ENCODE measurements around the gene FAM204A.

FAM204A gene

GRCh38 chr10:118341791-118342637 is at the start of gene FAM204A:
Gene FAM204A (minus strand): TSS chr10:118342324. CDS start chr10:118336415, 5,909 bp downstream.
- DNase-seq (ENCODE audit: low read depth in 2 of 2), result peak; percentile 87

- DNase-seq (ENCODE audit: low read depth in 2 of 2), result no peak
These were observed 41.6 kb upstream of the FAM204A start for GRCh38 chr10:118383699-118384098.

GRCh38 chr10:118383063-118383689 is 41.1 kb upstream of the FAM204A start:
- DNase-seq (ENCODE audit: low read depth in 2 of 2), result no peak

GRCh38 chr10:118374404-118374803 is 32.3 kb upstream of the FAM204A start:
- DNase-seq (ENCODE audit: low read depth in 2 of 2), result no peak

GRCh38 chr10:118373786-118374185 is 31.7 kb upstream of the FAM204A start:
- DNase-seq (ENCODE audit: low read depth in 2 of 2), result no peak

GRCh38 chr10:118370499-118370898 is 28.4 kb upstream of the FAM204A start:
- DNase-seq (ENCODE audit: low read depth in 2 of 2), result no peak

- DNase-seq (ENCODE audit: low read depth in 2 of 2), result no peak
These were observed 27.6 kb upstream of the FAM204A start for GRCh38 chr10:118369641-118370205.

GRCh38 chr10:118365702-118366101 is 23.6 kb upstream of the FAM204A start:
- no peak for DNase-seq (ENCODE audit: low read depth in 2 of 2)

- no peak for DNase-seq (ENCODE audit: low read depth in 2 of 2)
These were observed 20.0 kb upstream of the FAM204A start for GRCh38 chr10:118362103-118362502.

- DNase-seq (ENCODE audit: low read depth in 2 of 2), result no peak
These were observed 16.2 kb upstream of the FAM204A start for GRCh38 chr10:118358327-118358726.

GRCh38 chr10:118357841-118358240 is 15.7 kb upstream of the FAM204A start:
- no peak for DNase-seq (ENCODE audit: low read depth in 2 of 2)

- no peak for DNase-seq (ENCODE audit: low read depth in 2 of 2)
These were observed 14.5 kb upstream of the FAM204A start for GRCh38 chr10:118356628-118357027.

- DNase-seq (ENCODE audit: low read depth in 2 of 2), result no peak
These were observed 13.1 kb upstream of the FAM204A start for GRCh38 chr10:118355234-118355633.

- DNase-seq (ENCODE audit: low read depth in 2 of 2), result no peak
These were observed 7.1 kb upstream of the FAM204A start for GRCh38 chr10:118349235-118349634.

GRCh38 chr10:118343549-118343948 is 1.4 kb upstream of the FAM204A start:
- no peak for DNase-seq (ENCODE audit: low read depth in 2 of 2)

- no peak for DNase-seq (ENCODE audit: low read depth in 2 of 2)
These were observed 991 bp upstream of the FAM204A start for GRCh38 chr10:118343115-118343514.

- no peak for DNase-seq (ENCODE audit: low read depth in 2 of 2)
These were observed 505 bp upstream of the FAM204A start for GRCh38 chr10:118342638-118343020.

- no peak for DNase-seq (ENCODE audit: low read depth in 2 of 2)
These were observed 1.6 kb downstream of the FAM204A start for GRCh38 chr10:118340486-118340885.

GRCh38 chr10:118339111-118339510 is 3.0 kb downstream of the FAM204A start:
- DNase-seq (ENCODE audit: low read depth in 2 of 2), result no peak

- no peak for DNase-seq (ENCODE audit: low read depth in 2 of 2)
These were observed 4.8 kb downstream of the FAM204A start for GRCh38 chr10:118337356-118337755.

- no peak for DNase-seq (ENCODE audit: low read depth in 2 of 2)
These were observed 8.3 kb downstream of the FAM204A start for GRCh38 chr10:118333871-118334270.

- no peak for DNase-seq (ENCODE audit: low read depth in 2 of 2)
These were observed 9.0 kb downstream of the FAM204A start for GRCh38 chr10:118332948-118333710.
